ENCODE measurements around the gene BFAR.
"Not testable (repeated sequence)": the region's sequence is repeated elsewhere in the genome, so short reads cannot be mapped to it uniquely, and the experiment has no call there.

The BFAR gene

DNA sequence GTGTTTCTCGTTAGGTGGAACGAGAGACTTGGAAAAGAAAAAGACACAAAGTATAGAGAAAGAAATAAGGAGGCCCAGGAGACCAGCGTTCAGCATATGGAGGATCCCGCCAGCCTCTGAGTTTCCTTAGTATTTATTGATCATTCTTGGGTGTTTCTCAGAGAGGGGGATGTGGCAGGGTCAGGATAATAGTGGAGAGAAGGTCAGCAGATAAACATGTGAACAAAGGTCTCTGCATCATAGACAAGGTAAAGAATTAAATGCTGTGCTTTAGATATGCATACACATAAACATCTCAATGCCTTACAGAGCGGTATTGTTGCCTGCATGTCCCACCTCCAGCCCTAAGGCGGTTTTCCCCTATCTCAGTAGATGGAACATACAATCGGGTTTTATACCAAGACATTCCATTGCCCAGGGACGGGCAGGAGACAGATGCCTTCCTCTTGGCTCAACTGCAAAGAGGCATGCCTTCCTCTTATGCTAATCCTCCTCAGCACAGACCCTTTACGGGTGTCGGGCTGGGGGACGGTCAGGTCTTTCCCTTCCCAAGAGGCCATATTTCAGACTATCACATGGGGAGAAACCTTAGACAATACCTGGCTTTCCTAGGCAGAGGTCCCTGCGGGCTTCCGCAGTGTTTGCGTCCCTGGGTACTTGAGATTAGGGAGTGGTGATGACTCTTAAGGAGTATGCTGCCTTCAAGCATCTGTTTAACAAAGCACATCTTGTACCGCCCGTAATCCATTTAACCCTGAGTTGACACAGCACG is 3.6 kb downstream of the BFAR start:
- not testable (repeated sequence) for DNase-seq

DNA sequence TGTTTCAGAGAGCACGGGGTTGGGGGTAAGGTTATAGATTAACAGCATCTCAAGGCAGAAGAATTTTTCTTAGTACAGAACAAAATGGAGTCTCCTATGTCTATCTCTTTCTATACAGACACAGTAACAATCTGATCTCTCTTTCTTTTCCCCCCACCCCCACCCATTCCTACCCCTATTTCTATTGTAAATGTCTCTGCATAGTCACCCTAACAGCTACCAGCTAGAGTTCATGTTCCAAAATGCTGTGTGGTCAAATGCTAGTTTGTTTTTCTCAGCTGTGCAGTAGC is 4.1 kb downstream of the BFAR start:
- not testable (repeated sequence) for DNase-seq

DNA sequence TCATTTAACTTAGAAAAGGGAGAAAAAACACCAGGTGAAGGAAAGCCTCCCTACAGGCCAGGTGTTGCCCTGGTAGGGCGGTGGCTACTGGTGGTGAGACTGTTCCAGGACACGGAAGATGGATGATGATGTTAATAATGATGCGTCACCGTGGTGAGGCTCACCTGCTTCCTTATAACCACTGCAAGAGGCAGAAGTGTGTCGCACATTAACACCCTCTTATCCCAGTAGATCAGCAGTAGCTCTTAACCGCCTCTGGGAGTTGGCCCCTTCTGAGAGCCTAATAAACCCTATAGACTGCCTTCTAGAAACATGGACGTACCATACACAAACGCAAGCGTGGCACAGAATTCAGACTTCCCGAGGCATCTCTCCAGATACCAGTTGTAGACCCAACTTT is 7.8 kb downstream of the BFAR start:
- no peak for DNase-seq

DNA sequence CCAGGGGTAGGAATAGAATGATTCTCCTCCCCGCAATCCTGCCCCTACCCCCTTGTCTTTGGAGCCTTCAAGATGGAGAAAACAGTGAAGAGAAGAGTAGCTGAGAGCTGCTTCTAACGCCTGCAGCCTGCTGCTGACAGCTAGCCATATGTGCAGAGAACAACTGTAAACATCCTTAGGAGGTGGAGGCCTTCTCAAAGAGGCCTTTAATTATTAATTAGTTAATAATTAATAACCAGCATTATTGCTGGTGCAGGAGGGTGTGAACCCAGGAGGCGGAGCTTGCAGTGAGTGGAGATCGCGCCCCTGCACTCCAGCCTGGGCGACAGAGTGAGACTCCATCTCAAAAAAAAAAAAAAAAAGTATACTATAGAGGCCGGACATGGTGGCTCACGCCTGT is 8.5 kb downstream of the BFAR start:
- no peak for DNase-seq

DNA sequence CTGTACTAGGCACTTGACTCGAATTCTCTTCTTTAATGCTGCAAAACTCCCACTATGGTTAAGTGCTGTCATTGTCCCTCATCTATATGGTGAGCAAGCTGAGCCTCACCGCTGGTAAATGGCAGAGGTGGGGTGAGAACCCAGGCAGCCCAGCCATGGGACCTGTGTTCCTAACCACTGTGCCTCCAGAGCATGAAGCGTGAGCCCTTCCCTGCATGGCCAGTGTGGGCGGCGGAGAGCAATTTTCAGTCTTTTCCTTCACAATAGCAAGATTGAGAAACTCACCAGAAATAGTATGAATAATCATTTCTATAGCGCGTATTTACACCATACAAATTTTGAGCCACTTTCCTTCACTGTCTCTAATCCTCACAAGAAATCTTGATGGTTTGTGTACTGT is 9.2 kb downstream of the BFAR start:
- DNase-seq, result peak; percentile 74 to 75

DNA sequence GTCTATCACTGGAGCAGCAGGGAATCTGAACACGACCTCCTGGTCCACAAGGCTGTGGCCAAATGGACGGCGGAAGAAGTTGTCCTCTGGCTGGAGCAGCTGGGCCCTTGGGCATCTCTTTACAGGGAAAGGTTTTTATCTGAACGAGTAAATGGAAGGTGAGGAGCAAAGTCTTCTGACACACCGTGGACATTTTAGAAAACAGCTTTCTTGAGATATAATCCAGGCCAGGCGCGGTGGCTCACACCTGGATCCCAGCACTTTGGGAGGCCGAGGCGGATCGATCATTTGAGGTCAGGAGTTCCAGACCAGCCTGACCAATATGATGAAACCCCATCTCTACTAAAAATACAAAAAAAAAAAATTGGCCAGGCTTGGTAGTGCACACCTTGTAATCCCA is 17.1 kb downstream of the BFAR start:
- DNase-seq, result no peak

DNA sequence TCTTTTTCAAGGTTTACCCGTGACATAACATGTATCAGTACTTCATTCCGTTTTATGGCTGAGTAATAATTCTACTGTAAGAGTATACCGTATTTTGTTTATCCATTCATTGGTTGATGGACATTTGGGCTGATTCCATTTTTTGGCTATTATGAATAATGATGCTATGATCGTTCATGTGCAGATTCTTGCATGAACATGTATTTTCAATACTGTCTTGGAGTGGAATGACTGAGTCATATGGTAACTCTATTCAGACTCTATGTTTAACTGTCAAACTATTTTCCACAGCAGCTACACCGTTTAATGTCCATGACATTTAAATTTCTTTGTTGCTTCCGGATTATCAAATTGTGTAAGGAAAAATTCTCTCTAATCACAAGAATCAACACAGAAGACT is 17.9 kb downstream of the BFAR start:
- no peak for DNase-seq

DNA sequence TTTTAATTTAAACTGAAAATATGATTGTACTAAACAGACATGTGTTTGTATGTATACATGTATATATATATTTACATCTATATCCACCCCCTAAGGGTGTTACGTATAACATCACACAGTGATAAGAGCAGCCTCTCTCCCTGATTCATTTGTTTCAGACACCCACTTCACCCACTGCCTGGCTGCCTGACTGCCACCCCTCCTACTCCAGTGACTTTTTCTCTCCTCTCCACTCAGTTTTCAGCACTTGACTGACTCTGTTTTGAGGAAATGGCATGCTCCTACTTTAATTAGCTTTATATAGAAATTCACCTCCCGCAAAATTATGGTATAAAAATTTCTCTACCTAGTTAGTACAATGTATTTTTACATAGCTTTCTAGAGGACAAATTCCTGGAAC is 20.0 kb downstream of the BFAR start:
- no peak for DNase-seq

DNA sequence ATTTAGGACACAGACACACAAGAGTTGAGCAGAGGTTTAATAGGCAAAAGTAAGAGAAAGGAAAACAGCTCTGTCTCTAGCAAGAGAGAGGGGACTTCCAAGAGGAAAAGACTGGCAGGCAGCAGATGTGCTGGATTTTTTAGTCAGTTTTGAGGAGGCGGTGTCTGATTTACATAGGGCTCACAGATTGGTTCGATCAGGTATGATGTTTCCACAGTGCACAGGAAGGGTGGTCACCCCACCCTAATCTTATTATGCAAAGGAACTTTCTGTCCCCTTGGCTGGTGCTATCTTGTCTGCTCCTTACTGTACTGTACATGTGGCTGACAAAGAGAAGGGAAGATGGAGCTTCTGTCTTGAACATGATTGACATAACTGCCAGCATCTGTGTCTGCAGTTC is 25.3 kb downstream of the BFAR start:
- no peak for DNase-seq

DNA sequence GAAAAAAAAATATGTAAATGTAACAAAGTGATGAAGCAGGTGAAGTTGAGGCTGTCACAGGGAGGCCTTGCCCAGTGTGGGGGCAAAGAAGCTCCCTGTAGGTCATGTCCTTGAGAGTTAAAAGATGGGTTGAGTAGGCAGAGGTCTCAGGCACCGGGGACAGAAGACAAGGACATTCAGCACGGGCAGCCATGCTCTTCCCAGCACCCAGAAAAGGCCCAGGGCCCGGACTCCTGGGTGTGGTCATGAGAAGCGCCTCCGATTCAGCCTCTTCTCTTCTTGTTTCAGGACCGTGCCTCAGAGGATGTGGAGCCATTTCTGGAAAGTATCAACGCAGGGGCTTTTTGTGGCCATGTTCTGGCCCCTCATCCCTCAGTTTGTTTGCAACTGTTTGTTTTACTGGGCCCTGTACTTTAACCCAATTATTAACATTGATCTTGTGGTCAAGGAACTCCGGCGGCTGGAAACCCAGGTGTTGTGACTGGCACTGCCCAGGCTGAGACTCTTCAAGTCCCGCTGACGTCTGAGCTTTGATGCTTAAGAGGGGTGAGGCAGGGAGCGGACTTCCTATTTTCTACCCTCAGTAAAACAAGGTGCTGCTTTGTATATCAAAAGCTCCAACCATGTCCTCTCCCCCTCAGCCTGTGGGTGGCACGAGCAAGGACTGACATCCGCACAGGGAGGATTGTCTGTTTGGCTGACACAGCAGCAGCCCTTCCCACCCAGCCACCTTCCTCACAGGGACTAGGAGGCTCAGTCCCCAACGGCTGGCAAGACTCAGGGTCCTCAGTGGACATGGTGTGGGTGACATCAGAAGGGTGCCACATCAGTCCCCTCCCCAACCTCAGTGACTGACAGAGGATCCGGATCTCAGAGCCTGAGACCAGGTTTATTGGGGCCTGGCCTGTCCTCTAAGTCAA is 34.9 kb downstream of the BFAR start:
- no peak for DNase-seq

DNA sequence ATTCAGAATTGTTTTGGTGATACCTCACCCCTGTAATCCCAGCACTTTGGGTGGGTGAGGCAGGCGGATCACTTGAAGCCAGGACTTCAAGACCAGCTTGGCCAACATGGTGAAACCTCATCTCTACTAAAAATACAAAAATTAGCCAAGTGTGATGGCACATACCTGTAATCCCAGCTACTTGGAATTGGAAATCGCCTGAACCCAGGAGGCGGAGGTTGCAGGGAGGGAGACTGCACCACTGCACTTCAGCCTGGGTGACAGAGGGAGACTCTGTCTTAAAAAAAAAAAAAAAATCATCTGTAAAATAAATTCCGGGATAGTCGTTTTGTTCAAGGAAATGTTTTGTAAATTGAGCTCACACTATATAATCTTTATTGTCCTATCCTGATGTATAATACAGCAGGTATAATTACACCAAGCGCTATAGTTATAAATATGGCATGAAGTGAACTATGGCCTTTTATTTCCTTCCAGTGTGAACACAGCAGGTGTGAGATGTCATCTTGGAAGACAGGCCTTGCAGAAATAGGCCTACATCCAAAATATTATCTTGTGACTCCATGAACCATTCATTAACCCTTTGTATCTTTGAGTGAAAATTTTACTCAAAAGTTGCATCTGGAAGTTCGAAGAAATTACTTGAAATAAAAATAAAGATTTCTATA is 35.9 kb downstream of the BFAR start:
- no peak for DNase-seq

DNA sequence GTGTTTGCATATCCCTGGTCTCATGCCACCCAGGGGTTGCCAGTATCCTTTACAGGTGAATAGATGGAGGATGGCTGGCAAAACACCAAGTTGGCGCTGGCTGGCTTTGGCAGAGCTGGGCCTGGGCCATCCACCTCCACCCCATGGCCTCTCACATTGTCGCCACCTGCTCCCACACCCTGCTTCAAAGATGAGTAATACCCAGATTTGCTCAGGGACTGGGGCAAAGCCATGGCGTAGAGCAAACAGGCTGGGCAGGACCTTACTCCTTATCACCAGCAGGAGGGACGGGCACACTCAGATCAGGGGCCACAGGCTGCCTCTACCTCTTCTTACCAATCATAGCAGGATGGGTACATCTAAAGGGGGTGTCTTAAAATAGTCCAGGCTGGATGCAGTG is 37.0 kb downstream of the BFAR start:
- DNase-seq, result no peak

DNA sequence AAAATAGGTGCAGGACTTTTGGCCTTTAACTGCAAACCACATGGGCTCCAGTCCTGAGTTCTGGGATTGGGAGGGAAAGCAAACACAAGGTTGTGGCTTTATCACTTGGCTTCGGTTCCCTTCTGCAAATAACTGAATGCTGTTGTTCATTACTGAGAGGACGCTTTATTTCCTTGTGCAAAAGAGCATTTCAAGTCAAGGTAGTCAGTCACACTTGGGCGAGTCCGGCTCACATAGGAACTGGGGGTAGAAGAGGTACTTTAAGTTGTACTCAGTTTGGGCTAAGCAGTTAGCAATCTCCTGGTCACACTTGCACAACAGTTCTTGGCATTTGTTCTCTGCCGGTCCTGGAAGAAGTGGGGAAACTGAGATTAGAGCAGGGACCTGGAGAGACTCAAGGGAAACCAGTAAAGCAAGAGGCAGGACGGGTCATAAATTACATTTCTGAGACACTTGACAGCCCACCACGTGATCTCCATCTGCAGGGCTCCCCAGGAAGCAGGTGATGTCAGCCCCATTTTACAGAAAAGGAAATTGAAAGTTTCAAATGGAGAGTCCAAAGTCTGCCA is 39.7 kb downstream of the BFAR start:
- DNase-seq, result no peak

DNA sequence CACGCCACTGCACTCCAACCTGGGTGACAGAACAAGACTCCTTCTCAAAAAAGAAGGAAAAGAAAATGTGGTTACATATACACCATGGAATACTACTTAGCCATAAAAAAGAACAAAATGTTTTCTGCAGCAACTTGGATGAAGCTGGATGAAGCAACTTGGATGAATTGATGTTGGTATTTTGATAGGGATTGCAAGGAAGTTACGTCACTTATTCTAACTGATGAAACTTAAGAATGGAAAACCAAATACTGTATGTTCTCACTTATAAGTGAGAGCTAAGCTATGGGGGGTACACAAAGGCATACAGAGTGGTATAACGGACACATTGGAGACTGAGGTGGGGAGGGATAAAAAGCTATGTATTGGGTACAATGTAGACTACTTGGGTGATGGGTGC is 43.9 kb downstream of the BFAR start:
- DNase-seq, result no peak

DNA sequence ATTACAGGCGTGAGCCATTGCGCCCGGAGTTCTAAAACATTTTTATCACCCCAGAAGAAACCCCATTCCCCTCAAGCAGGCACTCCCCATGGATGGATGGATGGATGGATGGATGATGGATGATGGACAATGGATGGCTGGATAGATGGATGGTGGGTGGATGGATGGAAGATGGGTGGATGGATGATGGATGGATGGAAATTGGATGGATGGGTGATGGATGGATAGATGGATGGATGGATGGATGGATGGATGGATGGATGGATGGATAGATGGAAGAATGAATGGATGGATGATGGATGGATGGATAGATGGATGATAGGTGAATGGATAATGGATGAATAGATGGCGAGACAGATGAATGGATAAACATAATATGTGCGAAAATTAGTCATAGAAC is 44.9 kb downstream of the BFAR start:
- DNase-seq, result no peak

DNA sequence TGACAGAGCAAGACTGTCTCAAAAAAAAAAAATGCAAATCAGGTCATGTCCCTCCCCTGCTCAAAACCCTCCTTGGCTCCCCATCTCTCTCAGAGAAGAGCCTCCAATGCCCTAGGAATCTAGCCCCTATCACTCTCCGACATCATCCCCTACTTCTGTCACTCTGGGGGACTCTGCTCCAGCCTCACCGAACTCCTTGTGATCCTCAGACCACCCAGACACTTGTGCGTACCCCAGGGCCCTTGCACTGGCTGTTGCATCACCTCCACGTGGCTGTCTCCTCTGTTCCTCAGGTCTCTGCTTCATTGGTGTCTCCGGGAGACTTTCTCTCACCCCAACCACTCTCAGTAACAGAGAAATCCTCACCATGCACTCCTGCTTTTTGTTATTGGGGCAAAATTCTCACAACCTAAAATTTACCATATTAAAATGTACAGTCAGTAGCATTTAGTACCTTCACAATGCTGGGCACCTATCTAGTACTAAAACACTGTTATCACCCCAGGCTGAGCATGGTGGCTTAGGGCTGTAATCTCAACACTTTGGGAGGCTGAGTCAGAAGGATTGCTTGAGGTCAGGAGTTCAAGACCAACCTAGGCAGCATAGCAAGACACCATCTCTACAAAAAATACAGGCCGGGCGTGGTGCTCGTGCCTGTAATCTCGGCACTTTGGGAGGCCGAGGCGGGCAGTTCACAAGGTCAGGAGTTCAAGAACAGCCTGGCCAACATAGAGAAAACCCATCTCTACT is 46.2 kb downstream of the BFAR start:
- no peak for DNase-seq

DNA sequence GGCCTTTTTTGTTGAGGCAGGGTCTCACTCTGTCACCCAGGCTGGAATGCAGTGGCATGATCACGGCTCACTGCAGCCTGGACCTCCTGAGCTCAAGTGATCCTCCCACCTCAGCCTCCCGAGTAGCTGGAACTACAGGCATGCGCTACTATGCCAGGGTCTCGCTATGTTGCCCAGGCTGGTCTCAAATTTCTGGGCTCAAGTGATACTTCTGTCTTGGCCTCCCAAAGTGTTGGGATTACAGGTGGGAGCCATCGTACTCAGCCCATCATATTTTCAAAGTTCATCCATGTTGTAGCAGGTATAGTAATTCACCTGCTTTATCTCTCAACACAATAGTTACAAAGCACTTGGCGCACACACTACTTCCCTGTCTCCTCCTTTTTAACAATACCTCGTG is 47.6 kb downstream of the BFAR start:
- not testable (repeated sequence) for DNase-seq

DNA sequence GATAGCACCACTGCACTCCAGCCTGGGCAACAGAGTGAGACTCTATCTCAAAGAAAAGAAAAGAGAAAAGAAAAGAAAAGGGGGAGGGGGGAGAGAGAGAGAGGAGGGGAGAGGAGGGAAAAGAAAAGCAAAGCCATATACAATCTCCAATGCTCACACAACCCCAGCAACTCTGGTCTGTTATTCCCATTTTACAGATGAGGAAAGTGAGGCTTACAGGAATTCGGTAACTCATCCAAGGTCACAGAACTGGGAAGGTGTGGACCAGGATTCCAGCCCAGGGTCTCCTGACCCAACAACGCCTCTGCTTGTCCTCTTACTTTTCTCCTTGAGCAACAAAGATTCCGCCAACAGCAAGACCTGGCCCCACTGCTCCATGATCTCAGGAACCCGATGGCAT is 48.4 kb downstream of the BFAR start:
- no peak for DNase-seq

DNA sequence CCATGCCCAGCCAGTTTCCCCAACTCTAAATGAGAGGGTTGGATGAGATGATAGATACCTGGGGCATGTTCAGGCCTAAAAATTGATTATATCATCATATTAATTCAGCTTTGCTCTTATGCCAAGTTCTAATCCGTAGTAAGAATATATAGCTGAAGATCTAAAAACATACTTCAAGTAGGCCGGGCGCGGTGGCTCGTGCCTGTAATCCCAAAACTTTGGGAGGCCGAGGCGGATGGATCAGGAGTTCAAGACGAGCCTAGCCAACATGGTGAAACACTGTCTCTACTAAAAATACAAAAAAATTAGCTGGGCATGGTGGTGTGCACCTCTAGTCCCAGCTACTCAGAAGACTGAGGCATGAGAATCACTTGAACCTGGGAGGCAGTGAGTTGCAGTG is 49.4 kb downstream of the BFAR start:
- no peak for DNase-seq

DNA sequence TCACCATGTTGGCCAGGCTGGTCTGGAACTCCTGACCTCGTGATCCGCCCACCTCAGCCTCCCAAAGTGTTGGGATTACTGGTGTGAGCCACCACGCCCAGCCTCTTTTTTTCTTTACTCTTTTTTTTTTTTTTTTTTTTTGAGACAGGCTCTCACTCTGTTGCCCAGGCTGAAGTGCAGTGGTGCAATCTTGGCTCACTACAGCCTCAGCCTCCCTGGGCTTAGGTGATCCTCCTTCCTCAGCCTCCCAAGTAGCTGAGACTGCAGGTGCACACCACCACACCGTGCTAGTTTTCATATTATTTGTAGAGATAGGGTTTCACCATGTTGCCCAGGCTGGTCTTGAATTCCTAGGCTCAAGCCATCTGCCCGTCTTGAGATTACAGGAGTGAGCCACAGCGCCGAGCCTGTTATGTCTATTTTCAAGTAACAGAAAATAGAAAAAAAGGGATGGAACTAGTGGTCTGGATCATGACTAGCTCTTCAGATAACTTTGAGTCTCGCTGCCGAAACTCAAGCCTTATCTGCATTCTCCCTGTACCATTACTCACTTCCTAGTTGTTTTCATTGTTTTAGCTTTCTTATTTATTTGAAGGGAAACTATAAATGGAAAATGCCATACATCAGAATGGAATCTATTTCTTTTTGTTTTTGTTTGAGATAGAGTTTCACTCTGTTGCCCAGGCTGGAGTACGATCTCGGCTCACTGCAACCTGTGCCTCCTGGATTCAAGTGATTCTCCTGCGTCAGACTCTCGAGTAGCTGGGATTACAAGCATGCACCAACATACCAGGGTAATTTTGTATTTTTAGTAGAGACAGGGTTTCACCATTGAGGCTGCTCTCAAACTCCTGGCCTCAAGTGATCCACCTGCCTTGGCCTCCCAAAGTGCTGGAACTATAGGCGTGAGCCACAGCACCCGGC is 53.4 kb downstream of the BFAR start:
- not testable (repeated sequence) for DNase-seq

DNA sequence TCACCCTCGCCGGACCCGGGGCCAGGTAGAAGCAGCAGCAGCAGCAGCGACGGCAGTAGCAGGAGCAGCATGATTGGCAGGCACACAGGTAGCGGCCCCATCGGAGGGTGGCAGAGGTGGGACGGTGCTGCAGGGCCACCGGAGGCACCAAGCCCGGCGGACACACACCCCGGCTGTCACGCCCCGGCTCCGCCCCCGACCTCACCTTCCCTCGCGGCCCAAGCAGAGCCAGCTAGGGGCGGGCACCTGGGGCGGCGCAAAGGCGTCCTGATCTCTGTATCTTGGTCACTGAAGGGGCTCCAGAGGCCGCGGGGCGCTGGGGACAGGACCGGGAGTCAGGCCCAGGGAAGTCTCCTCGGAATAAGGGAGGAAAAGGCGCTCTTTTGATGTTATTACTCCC is 61.4 kb downstream of the BFAR start, which contains the start of gene PLA2G10:
Gene PLA2G10, minus strand, starts transcription at position 180 of the 400 bp plus-strand sequence. Its CDS starts 79 bp downstream, at position 101.
- DNase-seq, result not testable (repeated sequence)

Data from inflammatory macrophage (primary cell).